Measurements from ENCODE around the gene C6orf47. TPM values are rescaled to one million over a fixed set of nuclear protein-coding genes. Genes with fewer than 3 reads are reported as not detected.
"Not testable (repeated sequence)": the region's sequence is repeated elsewhere in the genome, so short reads cannot be mapped to it uniquely, and the experiment has no call there.

The C6orf47 gene, protein sequence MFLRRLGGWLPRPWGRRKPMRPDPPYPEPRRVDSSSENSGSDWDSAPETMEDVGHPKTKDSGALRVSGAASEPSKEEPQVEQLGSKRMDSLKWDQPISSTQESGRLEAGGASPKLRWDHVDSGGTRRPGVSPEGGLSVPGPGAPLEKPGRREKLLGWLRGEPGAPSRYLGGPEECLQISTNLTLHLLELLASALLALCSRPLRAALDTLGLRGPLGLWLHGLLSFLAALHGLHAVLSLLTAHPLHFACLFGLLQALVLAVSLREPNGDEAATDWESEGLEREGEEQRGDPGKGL
- polyA plus RNA-seq (ENCODE audit: low read depth in 6 of 6), result 10 to 100 TPM; 16.8 to 39.9 (median 28.4) TPM

DNA sequence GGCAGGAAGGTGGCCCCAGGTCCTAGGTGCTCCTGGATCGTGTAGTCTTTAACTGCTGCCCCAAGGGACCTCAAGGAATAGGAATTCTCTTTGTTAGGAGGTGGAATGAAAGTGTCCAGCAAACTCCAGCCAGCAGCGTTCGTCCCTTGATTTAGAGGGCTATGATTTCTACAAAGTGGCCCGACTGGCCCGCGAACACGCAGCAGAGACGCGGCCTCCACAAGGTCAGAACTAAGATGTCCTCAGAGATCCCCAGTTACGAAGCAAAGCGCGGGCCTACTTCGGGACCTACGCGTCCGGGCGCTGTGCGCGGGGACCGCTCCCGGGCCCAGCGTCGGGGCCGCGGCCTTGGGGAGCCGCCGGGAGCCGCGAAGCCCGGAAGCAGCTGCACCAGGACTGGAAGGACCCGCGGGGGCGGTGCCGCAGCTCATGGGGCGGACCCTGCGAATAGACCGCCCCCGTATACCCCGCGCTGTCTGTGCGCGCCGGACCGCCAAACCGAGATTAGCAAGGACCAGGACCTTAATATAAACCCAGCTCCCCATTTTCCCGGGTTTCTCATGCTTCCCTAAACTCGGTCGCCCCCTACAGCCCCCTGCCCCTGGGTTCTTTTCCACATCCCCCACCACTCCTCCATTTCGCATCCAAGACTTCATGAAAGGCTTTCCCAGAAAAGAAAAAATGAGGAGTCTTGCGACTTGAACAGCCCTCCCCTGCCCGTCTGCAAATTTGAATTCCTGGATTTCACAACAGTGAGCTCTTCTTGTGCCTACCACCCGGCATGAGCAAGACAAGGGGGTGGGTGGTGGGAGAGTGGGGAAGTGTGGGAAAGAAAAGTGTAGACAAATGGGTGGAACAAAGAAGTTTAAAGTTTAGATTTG lies at the start of gene C6orf47:
Gene C6orf47, minus strand, starts transcription at position 398 of the 881 bp plus-strand sequence. CDS start 831 bp downstream, outside the sequence.
- DNase-seq (peak; percentile 74), ATAC-seq (ENCODE audit: low read depth in 2 of 2) (peak; percentile 57 to 60)
- peak within 1 kb of the TSS; percentile 91 to 96 (median 95) for H3K4me3 Mint-ChIP-seq
- H3K9me3 Mint-ChIP-seq, result no peaks in the 10 kb centered on the region
- no peaks in the 10 kb centered on the region for H3K27me3 Mint-ChIP-seq
- peaks cover 59 to 87% (median 80%) of the 10 kb centered on the region in 3 donors for H3K4me1 Mint-ChIP-seq
- peaks cover 0 to 27% of the 10 kb centered on the region in 2 donors for H3K36me3 Mint-ChIP-seq
- H3K27ac Mint-ChIP-seq, result peak within 1 kb of the TSS; percentile 86 to 94 (median 91)

DNA sequence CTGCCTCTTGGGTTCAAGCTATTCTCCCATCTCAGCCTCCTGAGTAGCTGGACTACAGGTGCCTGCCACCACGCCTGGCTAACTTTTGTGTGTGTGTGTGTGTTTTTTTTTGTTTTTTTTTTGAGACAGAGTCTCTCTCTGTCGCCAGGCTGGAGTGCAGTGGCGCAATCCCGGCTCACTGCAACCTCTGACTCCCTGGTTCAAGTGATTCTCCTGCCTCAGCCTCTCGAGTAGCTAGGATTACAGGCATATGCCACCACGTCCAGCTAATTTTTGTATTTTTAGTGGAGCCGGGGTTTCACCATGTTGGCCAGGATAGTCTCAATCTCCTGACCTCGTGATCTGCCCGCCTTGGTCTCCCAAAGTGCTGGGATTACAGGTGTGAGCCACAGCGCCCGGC lies 48.6 kb upstream of the C6orf47 start:
- not testable (repeated sequence) for H3K27ac Mint-ChIP-seq; DNase-seq; H3K36me3 Mint-ChIP-seq; H3K27me3 Mint-ChIP-seq; H3K9me3 Mint-ChIP-seq; H3K4me3 Mint-ChIP-seq; ATAC-seq (ENCODE audit: low read depth in 2 of 2)
- H3K4me1 Mint-ChIP-seq, result peaks cover 17 to 22% (median 20%) of the 10 kb centered on the region in 3 donors

DNA sequence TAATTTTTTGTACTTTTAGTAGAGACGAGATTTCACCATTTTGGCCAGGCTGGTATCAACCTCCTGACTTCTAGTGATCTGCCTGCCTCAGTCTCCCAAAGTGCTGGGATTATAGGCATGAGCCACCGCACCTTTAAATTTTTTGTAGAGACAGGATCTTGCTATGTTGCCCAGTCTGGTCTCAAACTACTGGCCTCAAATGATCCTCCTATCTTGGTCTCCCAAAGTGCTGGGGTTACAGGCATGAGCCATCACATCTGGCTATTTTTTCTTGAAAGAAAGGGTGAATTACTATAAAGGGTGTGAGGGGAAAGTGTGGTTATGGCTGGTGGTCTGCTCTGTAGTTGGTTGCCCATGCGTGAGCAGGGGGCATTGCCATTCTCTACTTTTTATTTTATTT lies 47.6 kb upstream of the C6orf47 start:
- Mint-ChIP-seq H3K27ac (no peak overlapping the region), H3K36me3 (no peaks in the 10 kb centered on the region), H3K9me3 (no peaks in the 10 kb centered on the region), H3K4me3 (no peak overlapping the region), H3K4me1 (peaks cover 21 to 28% (median 26%) of the 10 kb centered on the region in 3 donors), H3K27me3 (peaks cover 0 to 6% (median 0%) of the 10 kb centered on the region in 3 donors)
- DNase-seq (no peak), ATAC-seq (ENCODE audit: low read depth in 2 of 2) (no peak)

DNA sequence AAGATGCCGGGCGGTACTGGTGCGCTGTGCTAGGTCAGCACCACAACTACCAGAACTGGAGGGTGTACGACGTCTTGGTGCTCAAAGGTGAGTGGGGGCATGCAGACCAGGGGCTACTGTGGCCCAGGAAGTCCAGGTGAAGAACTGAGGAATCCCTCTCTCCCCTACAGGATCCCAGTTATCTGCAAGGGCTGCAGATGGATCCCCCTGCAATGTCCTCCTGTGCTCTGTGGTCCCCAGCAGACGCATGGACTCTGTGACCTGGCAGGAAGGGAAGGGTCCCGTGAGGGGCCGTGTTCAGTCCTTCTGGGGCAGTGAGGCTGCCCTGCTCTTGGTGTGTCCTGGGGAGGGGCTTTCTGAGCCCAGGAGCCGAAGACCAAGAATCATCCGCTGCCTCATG lies 47.1 kb upstream of the C6orf47 start:
- Mint-ChIP-seq H3K27ac (no peak overlapping the region), H3K4me1 (peaks cover 22 to 30% (median 28%) of the 10 kb centered on the region in 3 donors), H3K4me3 (no peak overlapping the region), H3K36me3 (peaks cover 0 to under 1% of the 10 kb centered on the region in 2 donors), H3K27me3 (peaks cover 0 to under 1% (median 0%) of the 10 kb centered on the region in 3 donors), H3K9me3 (no peaks in the 10 kb centered on the region)
- DNase-seq (no peak), ATAC-seq (ENCODE audit: low read depth in 2 of 2) (no peak)

DNA sequence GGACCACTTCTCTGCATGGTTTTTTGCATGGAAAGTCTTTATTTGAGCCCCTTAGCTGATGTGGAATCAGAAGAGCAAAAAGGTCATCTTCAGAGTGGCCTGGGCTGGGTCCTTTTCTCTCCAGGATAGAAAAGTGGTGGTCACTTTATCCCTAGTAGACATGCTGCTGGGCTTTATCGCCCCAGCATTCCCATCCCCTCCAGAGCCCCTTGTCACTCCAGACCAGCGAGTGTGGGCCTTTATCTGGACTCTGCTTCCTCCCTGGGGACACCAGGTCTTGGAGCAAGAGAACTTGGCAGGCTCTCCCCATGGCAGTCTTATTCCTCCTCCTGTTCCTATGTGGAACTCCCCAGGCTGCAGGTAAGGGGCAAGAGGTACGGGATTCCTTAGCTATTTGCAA lies 46.0 kb upstream of the C6orf47 start, which contains the start of gene LY6G6F:
Gene LY6G6F, plus strand, starts transcription at position 268 of the 400 bp plus-strand sequence. Its CDS starts 41 bp downstream, at position 309.
- H3K4me1 Mint-ChIP-seq, result peaks cover 26 to 35% (median 29%) of the 10 kb centered on the region in 3 donors
- ATAC-seq (ENCODE audit: low read depth in 2 of 2), result no peak
- H3K4me3 Mint-ChIP-seq, result peak within 1 kb of the TSS in 2 of 8 donors; percentile 9 to 36
- no peak within 1 kb of the TSS for H3K27ac Mint-ChIP-seq
- H3K36me3 Mint-ChIP-seq, result peaks cover 0 to 5% of the 10 kb centered on the region in 2 donors
- no peaks in the 10 kb centered on the region for H3K27me3 Mint-ChIP-seq
- H3K9me3 Mint-ChIP-seq, result no peaks in the 10 kb centered on the region
- DNase-seq, result no peak

DNA sequence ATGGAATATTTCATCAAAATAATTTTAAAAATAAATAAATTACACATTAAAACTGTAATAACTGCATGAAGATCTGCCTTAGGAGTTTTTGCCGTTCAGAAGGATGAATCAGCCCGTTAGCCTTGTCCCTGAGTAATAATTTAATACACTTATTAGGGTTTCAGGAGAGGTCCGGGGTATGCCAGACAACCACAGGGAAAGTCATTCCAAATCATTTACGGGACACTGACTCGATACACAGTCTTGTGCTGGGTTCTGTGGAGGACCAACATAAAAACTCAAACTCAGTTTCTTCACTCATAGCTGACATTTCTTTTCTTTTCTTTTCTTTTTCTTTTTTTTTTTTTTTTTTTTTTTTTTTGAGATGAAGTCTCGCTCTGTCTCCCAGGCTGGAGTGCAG lies 45.4 kb upstream of the C6orf47 start:
- H3K4me1 Mint-ChIP-seq, result peaks cover 25 to 36% (median 29%) of the 10 kb centered on the region in 3 donors
- H3K9me3 Mint-ChIP-seq, result no peaks in the 10 kb centered on the region
- peaks cover 0 to 5% of the 10 kb centered on the region in 2 donors for H3K36me3 Mint-ChIP-seq
- DNase-seq, result no peak
- H3K27ac Mint-ChIP-seq, result no peak overlapping the region
- H3K4me3 Mint-ChIP-seq, result no peak overlapping the region
- H3K27me3 Mint-ChIP-seq, result no peaks in the 10 kb centered on the region
- no peak for ATAC-seq (ENCODE audit: low read depth in 2 of 2)

DNA sequence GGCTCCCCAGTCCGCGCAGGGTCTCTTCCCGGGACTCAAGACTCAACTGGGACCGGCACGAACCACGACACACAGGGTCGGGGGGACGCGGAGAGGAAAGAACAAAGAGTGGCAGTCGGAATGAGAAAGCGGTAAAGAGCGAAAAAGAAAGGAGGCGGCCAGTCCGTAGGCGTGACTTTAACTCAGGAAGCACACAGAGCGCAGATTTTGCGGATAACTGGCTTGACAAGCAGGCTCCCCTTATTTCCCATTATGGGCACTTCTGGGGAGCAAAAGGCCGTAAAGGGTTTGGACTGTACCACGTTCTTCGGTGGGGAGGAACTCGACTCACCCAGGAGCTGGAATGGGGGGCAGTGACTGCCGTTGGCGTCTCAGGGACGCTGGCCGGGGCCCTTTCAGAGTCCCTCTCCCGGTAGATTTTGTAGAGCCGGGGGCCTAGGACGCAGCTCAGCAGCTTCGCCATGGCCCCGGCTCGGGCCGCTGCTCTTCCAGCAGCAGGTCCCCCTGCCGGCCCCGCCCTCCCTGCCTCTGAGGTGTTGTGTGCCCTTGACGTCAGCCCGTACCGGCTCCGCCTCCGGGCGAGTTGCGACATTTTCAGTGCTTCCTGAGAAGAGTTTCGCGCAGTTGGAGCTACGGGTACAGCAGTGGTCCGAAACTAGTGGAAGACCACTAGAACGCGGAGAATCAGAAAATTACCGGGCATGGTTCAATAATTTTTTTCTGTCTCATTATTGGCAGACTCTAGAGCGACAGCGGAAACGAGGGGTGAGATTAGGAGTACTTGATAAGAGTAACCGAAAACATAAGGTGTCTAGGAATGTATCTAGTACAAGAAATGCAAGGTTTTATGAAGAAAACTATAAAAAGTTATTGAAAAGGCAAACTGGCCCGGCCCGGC lies 42.5 kb upstream of the C6orf47 start, which contains the start of gene ABHD16A:
Gene ABHD16A, minus strand, starts transcription at position 506 of the 898 bp plus-strand sequence. Its CDS starts 43 bp downstream, at position 463.
- H3K27ac Mint-ChIP-seq, result peak within 1 kb of the TSS; percentile 91 to 99 (median 98)
- H3K4me3 Mint-ChIP-seq, result peak within 1 kb of the TSS; percentile 96 to 100 (median 98)
- ATAC-seq (ENCODE audit: low read depth in 2 of 2), result peak; percentile 94 to 95
- H3K36me3 Mint-ChIP-seq, result peaks cover 1 to 5% of the 10 kb centered on the region in 2 donors
- no peaks in the 10 kb centered on the region for H3K9me3 Mint-ChIP-seq
- H3K27me3 Mint-ChIP-seq, result no peaks in the 10 kb centered on the region
- H3K4me1 Mint-ChIP-seq, result peaks cover 22 to 41% (median 26%) of the 10 kb centered on the region in 3 donors
- peak; percentile 98 for DNase-seq

DNA sequence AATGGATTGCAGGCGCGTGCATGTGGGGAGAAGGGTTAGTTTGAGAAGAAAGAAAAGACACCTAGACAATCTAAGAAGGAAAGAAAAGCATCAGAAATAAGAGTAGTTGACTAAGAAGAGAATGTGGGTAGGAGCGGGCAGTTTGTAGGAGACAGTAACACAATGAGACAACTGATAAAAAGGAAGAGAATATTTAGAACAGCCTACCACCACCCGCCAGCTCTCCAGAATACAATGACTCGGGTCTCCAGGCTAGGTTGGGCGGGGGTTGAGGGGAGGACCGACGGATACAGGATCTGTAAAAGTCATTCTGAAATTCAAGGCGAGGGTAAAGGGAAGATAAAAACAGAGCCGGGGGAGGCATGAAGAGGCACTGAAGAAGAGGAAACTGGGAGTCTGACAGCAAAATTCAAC lies 41.8 kb upstream of the C6orf47 start:
- DNase-seq (no peak), ATAC-seq (ENCODE audit: low read depth in 2 of 2) (no peak)
- Mint-ChIP-seq H3K27me3 (no peaks in the 10 kb centered on the region), H3K4me3 (peak overlapping the region; percentile 96 to 100 (median 98)), H3K36me3 (peaks cover 6 to 11% of the 10 kb centered on the region in 2 donors), H3K9me3 (no peaks in the 10 kb centered on the region), H3K4me1 (peaks cover 25 to 46% (median 33%) of the 10 kb centered on the region in 3 donors), H3K27ac (peak overlapping the region; percentile 91 to 99 (median 98))

DNA sequence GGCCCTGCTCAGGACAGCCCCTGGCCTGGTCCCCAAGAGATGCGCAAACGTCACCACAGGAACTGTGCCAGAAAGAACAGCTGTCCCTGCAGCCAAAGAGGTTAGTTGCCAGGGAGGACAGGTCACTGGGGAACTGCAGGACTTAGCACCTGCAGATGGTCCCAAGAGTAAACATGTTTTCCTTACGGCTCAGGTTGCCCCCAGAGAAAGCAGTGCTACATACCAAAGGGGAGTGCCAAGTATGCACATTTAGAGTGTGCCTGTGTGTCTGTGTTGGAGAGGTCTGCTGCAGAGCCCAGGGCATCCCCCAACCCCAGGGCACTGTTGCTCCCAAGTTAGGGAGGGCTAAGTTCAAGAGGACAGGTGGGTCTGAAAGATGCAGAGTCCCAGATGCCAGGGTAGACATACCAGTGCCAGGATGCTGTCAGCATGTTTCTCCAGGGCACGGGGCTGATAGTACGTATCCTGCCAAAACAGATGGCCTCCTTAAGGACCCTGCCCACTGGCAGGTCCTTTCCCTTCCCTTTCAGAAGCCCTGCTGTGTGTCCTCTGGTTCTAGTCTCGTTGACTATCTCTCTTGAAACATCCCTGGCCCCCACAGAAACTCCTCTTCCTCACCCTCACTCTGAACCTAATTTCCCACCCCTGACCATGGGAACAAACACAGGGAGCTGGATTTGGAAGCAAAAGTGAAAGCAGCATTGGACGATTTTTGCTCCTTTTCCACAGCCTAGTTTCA lies 41.3 kb upstream of the C6orf47 start:
- Mint-ChIP-seq H3K27me3 (no peaks in the 10 kb centered on the region), H3K4me3 (peak overlapping the region; percentile 96 to 100 (median 98)), H3K36me3 (peaks cover 6 to 12% of the 10 kb centered on the region in 2 donors), H3K4me1 (peaks cover 28 to 46% (median 33%) of the 10 kb centered on the region in 3 donors), H3K27ac (peak overlapping the region in 5 of 6 donors; percentile 93 to 99 (median 98)), H3K9me3 (no peaks in the 10 kb centered on the region)
- no peak for DNase-seq
- ATAC-seq (ENCODE audit: low read depth in 2 of 2), result no peak

DNA sequence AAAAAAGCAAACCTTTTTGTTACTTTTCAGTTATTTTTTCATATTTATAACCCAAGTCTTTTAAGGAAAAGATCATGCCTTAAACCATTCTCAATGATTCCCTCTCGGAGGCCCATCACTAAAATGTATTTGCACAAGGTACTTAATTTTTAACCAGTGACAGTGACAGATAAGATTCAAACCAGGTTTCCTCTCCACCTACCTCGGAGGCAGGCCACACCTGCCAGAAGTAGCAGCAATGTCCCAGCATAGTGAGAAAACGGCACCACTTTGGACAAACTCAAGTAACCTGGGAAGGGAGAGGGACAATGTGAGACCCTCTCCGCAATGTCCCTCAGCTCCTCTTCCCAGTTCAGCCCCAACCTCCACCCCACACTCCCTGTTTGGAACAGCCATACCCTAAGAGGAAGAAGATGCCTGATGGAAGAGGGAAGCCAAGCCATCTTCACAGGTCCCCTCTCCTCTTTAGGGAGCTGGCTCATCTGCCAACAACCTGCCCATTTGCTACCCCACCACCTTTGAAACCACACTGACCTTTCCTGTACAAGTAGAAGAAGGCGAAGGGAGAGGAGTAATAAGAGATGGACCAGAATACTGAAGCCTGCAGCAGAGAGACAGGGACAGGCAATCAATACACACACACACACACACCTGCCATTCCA lies 40.3 kb upstream of the C6orf47 start:
- Mint-ChIP-seq H3K4me3 (peak overlapping the region in 7 of 8 donors; percentile 24 to 100 (median 97)), H3K27ac (peak overlapping the region in 4 of 6 donors; percentile 37 to 97 (median 75)), H3K4me1 (peaks cover 28 to 46% (median 33%) of the 10 kb centered on the region in 3 donors), H3K36me3 (peaks cover 6 to 12% of the 10 kb centered on the region in 2 donors), H3K9me3 (no peaks in the 10 kb centered on the region), H3K27me3 (no peaks in the 10 kb centered on the region)
- no peak for DNase-seq
- no peak for ATAC-seq (ENCODE audit: low read depth in 2 of 2)

DNA sequence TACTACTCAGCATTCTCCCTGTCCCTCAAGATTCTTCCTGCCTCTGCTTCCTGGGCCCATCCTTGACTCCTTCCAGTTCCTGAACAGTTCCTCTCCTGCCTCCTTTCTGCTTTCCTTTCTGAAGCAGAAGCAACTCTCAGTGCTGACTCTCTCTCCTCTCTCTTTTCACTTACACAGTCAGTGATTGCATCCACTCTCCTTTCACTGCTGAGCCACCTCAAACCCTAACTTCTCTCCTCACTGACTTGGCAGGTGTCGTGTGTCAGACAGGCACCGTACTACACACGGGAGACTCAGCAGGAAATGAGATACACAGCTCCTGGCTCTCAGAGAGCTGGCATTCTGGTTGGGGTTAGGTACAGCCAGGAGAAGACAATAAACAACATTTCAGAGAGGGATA lies 37.0 kb upstream of the C6orf47 start:
- no peak for DNase-seq
- no peaks in the 10 kb centered on the region for H3K27me3 Mint-ChIP-seq
- peaks cover 25 to 34% (median 27%) of the 10 kb centered on the region in 3 donors for H3K4me1 Mint-ChIP-seq
- H3K9me3 Mint-ChIP-seq, result no peaks in the 10 kb centered on the region
- peaks cover 6 to 18% of the 10 kb centered on the region in 2 donors for H3K36me3 Mint-ChIP-seq
- no peak for ATAC-seq (ENCODE audit: low read depth in 2 of 2)
- peak overlapping the region in 4 of 6 donors; percentile 11 to 92 (median 14) for H3K27ac Mint-ChIP-seq
- H3K4me3 Mint-ChIP-seq, result no peak overlapping the region
